Ovary (tissue), 3 donors: ENCODE results near the gene NBEA.

Experiments
- CTCF ChIP-seq, 3 donors: fragments of 450-650 bp in 2 of 3; fragments of 200-600 bp in 1 of 3; IDR thresholded peaks; one replicate each; pipeline versions ENCODE4 v1.5.1 to v1.8.0; 2016 to 2022; ENCODE audit warnings: antibody characterized with exemption in 3 of 3, mild to moderate bottlenecking in 1 of 3
- EP300 ChIP-seq: sonication (generic); formaldehyde crosslinking; IDR thresholded peaks from one replicate; pipeline ENCODE4 v1.6.1; 2017; ENCODE audit warnings: antibody characterized with exemption
- POLR2A ChIP-seq: fragments of 450-650 bp; IDR thresholded peaks from one replicate; pipeline ENCODE4 v1.6.1; 2017; ENCODE audit warnings: antibody characterized with exemption, mild to moderate bottlenecking, moderate library complexity
- donor health status: DM: no; HTN: no; CAD: no.

GRCh38 chr13:35140831-35141230, 198.8 kb downstream of the NBEA start:
- TF ChIP-seq EP300 (no peak), CTCF (IDR thresholded peaks at IDR 0.05) (no peak), POLR2A (no peak)
